MCF 10A (cell line): ENCODE results near the gene FAM111A. TPM values are rescaled to one million over a fixed set of nuclear protein-coding genes. Genes with fewer than 3 reads are reported as not detected.

Experiments used
- BruUV-seq: library from RNA; stranded (reverse); fragments of 400-500 nt; replicated peaks from 2 replicates; lab custom pipeline; 2021; lab: Mats Ljungman, UMichigan
- CTCF ChIA-PET: fragments of 300-600 bp; sonication (Branson Sonifier 250); formaldehyde crosslinking; extraction: SDS; loops from one replicate; lab custom pipeline; 2021; ENCODE audit warnings: antibody characterized with exemption, inconsistent platforms; lab: Yijun Ruan, JAX
- POLR2A ChIA-PET: fragments of 300-600, 350-650 bp; sonication (Branson Sonifier 250); formaldehyde crosslinking; extraction: SDS; loops from one replicate; lab custom pipeline; 2020; ENCODE audit warnings: antibody characterized with exemption, inconsistent platforms; lab: Yijun Ruan, JAX
- DNase-seq: peaks from one replicate; pipeline ENCODE4 v3.0.0-alpha.2; 2018; ENCODE audit not compliant: unreplicated experiment
- H3K27ac Mint-ChIP-seq: one replicate; pipeline ENCODE4 v1.8.0; 2022; ENCODE audit warnings: mild to moderate bottlenecking, low read depth, mixed read lengths; ENCODE audit not compliant: unreplicated experiment
- H3K27me3 Mint-ChIP-seq: one replicate; pipeline ENCODE4 v1.8.0; 2022; ENCODE audit warnings: mixed read lengths; ENCODE audit not compliant: insufficient read depth, unreplicated experiment
- H3K36me3 Mint-ChIP-seq: one replicate; pipeline ENCODE4 v1.8.0; 2022; ENCODE audit warnings: mild to moderate bottlenecking, moderate library complexity, mixed read lengths; ENCODE audit not compliant: insufficient read depth, unreplicated experiment
- H3K4me1 Mint-ChIP-seq: one replicate; pipeline ENCODE4 v1.8.0; 2022; ENCODE audit warnings: mixed read lengths; ENCODE audit not compliant: insufficient read depth, unreplicated experiment
- H3K4me3 Mint-ChIP-seq: one replicate; pipeline ENCODE4 v1.8.0; 2022; ENCODE audit warnings: mild to moderate bottlenecking, moderate library complexity, mixed read lengths; ENCODE audit not compliant: unreplicated experiment
- H3K9me3 Mint-ChIP-seq: one replicate; pipeline ENCODE4 v1.8.0; 2022; ENCODE audit warnings: mixed read lengths; ENCODE audit not compliant: unreplicated experiment
- intact Hi-C: fragments of 100-400 bp; cut with micrococcal nuclease; formaldehyde crosslinking; loops from 2 replicates; pipeline ENCODE4 v1.14.1; 2022
- total RNA-seq: library from RNA; stranded (reverse); gene quantifications from 2 replicates; pipeline ENCODE4 v1.2.3, GENCODE V29; 2022
- TF ChIP-seq, protein P1 (sequence below): fragments of 200-600 bp; IDR thresholded peaks from one replicate; pipeline ENCODE4 v1.8.0; 2022; ENCODE audit warnings: antibody characterized with exemption, mild to moderate bottlenecking; ENCODE audit not compliant: unreplicated experiment

The FAM111A gene
- total RNA-seq, 1 experiment from 2014 or later = 27.7 TPM

DNA sequence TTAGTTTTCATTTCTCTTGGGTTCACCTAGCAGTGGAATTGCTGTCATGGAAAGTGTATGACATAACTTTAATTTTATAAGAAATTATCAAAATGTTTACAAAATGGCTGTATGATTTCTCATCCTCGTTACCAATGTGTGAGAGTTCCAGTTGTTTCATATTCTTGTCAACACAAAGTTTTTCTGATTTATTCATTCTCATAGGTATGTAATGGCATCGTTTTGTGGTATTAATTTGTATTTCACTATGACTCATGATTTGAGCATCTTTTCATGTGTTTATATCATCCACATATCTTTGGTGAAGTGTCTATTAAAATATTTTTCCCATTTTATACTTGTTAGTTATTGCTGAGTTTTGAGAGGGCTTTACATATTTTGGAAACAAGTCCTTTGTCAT, 30.2 kb upstream of the FAM111A start:
- POLR2A ChIA-PET = no interaction called here
- no peak overlapping the region for H3K27ac Mint-ChIP-seq
- CTCF ChIA-PET = no interaction called here
- H3K4me3 Mint-ChIP-seq = no peak overlapping the region
- intact Hi-C loops = no loop called here
- no peaks in the 10 kb centered on the region for H3K27me3 Mint-ChIP-seq
- peaks cover 13% of the 10 kb centered on the region for H3K4me1 Mint-ChIP-seq
- H3K9me3 Mint-ChIP-seq = no peaks in the 10 kb centered on the region
- H3K36me3 Mint-ChIP-seq = peaks cover 2% of the 10 kb centered on the region
- DNase-seq = no peak
- no TSS peak for BruUV-seq
- TF ChIP-seq, protein P1, sequence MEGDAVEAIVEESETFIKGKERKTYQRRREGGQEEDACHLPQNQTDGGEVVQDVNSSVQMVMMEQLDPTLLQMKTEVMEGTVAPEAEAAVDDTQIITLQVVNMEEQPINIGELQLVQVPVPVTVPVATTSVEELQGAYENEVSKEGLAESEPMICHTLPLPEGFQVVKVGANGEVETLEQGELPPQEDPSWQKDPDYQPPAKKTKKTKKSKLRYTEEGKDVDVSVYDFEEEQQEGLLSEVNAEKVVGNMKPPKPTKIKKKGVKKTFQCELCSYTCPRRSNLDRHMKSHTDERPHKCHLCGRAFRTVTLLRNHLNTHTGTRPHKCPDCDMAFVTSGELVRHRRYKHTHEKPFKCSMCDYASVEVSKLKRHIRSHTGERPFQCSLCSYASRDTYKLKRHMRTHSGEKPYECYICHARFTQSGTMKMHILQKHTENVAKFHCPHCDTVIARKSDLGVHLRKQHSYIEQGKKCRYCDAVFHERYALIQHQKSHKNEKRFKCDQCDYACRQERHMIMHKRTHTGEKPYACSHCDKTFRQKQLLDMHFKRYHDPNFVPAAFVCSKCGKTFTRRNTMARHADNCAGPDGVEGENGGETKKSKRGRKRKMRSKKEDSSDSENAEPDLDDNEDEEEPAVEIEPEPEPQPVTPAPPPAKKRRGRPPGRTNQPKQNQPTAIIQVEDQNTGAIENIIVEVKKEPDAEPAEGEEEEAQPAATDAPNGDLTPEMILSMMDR = no peak

DNA sequence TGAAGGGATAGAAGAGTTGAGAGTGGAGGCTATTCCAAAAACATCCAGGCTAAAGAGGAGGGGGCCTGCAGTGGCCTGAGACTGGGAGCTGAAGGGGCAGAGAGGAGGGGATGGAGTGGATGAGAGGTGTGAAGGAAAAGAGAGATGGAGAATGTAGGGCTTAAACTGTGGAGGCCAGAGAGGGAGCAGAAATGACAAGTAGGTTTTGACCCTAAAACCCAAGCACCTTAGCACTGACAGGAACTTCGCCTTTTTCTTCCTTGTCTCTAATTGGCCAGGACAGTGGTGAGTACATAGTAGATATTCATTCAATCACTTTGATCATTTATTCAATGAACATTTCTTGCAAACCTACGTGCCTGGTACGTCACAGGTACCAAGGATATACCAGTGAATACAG, 28.3 kb upstream of the FAM111A start:
- Mint-ChIP-seq H3K36me3 (peaks cover 4% of the 10 kb centered on the region), H3K27ac (peak overlapping the region; percentile 4), H3K4me3 (no peak overlapping the region), H3K4me1 (no peaks in the 10 kb centered on the region), H3K27me3 (no peaks in the 10 kb centered on the region), H3K9me3 (no peaks in the 10 kb centered on the region)
- ChIA-PET CTCF (interaction anchor here (0.5 to 1.2 kb wide), 5 partner anchors 17 to 40 kb away, joined by 3 to 5 read pairs (median 3); no protein-coding TSS in a partner anchor), POLR2A (no interaction called here)
- DNase-seq = no peak
- TF ChIP-seq, protein P1 = no peak
- intact Hi-C loops = no loop called here
- BruUV-seq = no TSS peak

DNA sequence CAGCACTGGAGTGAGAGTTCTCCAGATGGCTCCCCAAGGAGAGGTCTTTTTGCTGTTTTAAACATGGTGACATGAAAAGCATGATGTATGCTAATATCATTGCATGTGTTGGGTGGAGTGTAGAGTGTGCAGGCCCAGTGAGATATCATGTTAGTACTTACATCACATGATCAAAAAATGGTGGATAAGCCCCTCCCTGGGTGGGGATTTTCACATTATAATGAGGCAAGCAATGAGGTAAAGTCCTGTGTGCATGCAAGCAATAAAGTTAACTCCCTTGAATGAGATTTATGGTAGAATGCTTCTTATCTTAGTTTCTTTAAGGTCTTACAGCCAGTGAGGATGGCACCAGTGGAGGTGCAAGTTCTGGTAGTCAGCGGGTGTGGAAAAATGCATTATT, 27.1 kb upstream of the FAM111A start:
- ChIA-PET POLR2A (no interaction called here), CTCF (no interaction called here)
- no TSS peak for BruUV-seq
- DNase-seq = no peak
- H3K27me3 Mint-ChIP-seq = no peaks in the 10 kb centered on the region
- no peaks in the 10 kb centered on the region for H3K9me3 Mint-ChIP-seq
- no peaks in the 10 kb centered on the region for H3K4me1 Mint-ChIP-seq
- intact Hi-C loops = no loop called here
- TF ChIP-seq, protein P1 = no peak
- H3K27ac Mint-ChIP-seq = no peak overlapping the region
- no peak overlapping the region for H3K4me3 Mint-ChIP-seq
- H3K36me3 Mint-ChIP-seq = peaks cover 4% of the 10 kb centered on the region

DNA sequence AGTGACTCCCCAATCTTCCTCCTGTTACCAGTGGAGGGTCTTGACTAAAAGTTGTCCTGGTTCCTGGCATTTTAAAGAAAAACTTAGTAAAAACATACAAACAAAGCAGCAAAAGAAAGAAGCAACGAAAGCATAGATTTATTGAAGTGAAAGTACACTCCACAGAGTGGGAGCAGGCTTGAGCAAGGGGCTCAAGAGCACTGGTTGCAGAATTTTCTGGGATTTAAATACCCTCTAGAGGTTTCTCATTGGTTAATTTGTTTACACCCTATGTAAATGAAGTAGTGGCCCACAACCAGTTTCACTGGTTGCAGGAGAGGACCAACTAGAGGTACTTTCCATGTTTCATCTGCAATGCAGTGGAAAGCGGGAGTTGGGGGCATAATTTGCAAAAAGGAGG, 24.9 kb upstream of the FAM111A start:
- Mint-ChIP-seq H3K27ac (no peak overlapping the region), H3K27me3 (no peaks in the 10 kb centered on the region), H3K4me3 (no peak overlapping the region), H3K36me3 (peaks cover 4% of the 10 kb centered on the region), H3K4me1 (no peaks in the 10 kb centered on the region), H3K9me3 (no peaks in the 10 kb centered on the region)
- POLR2A ChIA-PET = no interaction called here
- no TSS peak for BruUV-seq
- no peak for DNase-seq
- CTCF ChIA-PET = no interaction called here
- TF ChIP-seq, protein P1 = no peak
- intact Hi-C loops = no loop called here
